ENCODE data around the gene UXS1. TPM values are rescaled to one million over a fixed set of nuclear protein-coding genes. Genes with fewer than 3 reads are reported as not detected.

Gene UXS1
- total and polyA plus RNA-seq, 9 of the 15 experiments (the other 6 are each of a cell fraction or from before 2014, with no cell fraction given), result 5.8 to 25.8 (median 15.0) TPM

DNA sequence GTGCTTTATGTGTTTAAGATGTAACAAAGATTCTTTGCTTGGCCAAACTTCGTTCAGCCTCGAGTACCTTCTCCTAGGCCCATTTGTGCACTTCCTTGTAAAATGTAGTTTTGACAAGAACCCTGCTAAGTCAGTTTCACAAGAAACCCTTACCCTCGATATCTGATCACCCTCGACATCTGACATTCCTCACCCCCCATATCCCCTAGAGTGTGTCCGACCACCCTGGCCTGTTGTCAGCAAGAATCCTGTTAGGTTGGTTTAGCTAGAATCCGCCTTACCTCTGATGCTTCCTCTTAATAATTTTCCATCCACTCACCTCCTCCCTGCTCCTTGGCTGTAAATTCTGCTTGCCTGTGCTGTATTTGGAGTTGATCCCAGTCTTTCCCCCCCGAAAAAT lies 85.3 kb downstream of the UXS1 start:
- 78% methylated on average over 7 of the region's 7 CpGs for WGBS (ENCODE audit: insufficient coverage, low coverage, missing lambda C conversion rate)
- no peak overlapping the region for H3K9ac ChIP-seq (ENCODE audit: insufficient read depth in 1 of 2, low read depth in 2 of 2, low read length in 2 of 2)
- ATAC-seq, result no peak
- no peak for FAIRE-seq
- no peak overlapping the region for H3K4me3 ChIP-seq
- in situ Hi-C loops (cut with MboI), result loop anchor here (10.0 kb wide), 1 partner anchor 436 kb away; no protein-coding TSS in a partner anchor
- no peaks in the 10 kb centered on the region for H3K9me1 ChIP-seq (ENCODE audit: control insufficient read depth, insufficient read depth, low read length)
- peaks cover 54% of the 10 kb centered on the region for H3K36me3 ChIP-seq (ENCODE audit: control insufficient read depth, insufficient read depth, low read length)
- no TSS peak for BruUV-seq (replicated peaks)
- DNase-seq (ENCODE audit: extremely low read depth in 1 of 4, low spot score in 3 of 4), result no peak
- 0 out of 5 replicates have a peak, but pooled peaks cover 0 to 3% of the 10 kb centered on the region in 2 experiments for H3K4me1 ChIP-seq (replicated peaks in 1 of 2; ENCODE audit: control insufficient read depth in 2 of 2, insufficient read depth in 2 of 2, low read length in 2 of 2)
- H3K9me3 ChIP-seq (replicated peaks; ENCODE audit: control insufficient read depth, insufficient read depth, low read depth, low read length), result no peaks in the 10 kb centered on the region
- no peaks in the 10 kb centered on the region for H3K27me3 ChIP-seq (ENCODE audit: control insufficient read depth in 2 of 2, insufficient read depth in 2 of 2, low read length in 2 of 2)
- CTCF ChIA-PET (ENCODE audit: low intra/inter-chr PET ratio), result no interaction called here
- no peak overlapping the region for H3K27ac ChIP-seq (ENCODE audit: extremely low read depth, low read depth, low read length)
- intact Hi-C loops (cut with micrococcal nuclease), result loop anchor here (5.0 kb wide), 1 partner anchor 99 kb away; no protein-coding TSS in a partner anchor
- no peak overlapping the region for H3K4me2 ChIP-seq (ENCODE audit: insufficient read depth, low read length)
- TF ChIP-seq JUNB (CRISPR knock-in tag; conservative IDR thresholded peaks at IDR 0.05) (no peak), NONO (IDR thresholded peaks at IDR 0.05; ENCODE audit: low read depth in 2 of 2, low read length in 1 of 2) (no peak), TCF7 (IDR thresholded peaks at IDR 0.05; ENCODE audit: borderline replicate concordance) (no peak), ZNF507 (tag; conservative IDR thresholded peaks at IDR 0.05) (no peak), ZNF143 (CRISPR knock-in tag; IDR thresholded peaks at IDR 0.05) (no peak), ZSCAN32 (CRISPR knock-in tag; IDR thresholded peaks at IDR 0.05) (no peak), ZNF785 (CRISPR knock-in tag; IDR thresholded peaks at IDR 0.05) (no peak)
- TF ChIP-seq, protein P1, sequence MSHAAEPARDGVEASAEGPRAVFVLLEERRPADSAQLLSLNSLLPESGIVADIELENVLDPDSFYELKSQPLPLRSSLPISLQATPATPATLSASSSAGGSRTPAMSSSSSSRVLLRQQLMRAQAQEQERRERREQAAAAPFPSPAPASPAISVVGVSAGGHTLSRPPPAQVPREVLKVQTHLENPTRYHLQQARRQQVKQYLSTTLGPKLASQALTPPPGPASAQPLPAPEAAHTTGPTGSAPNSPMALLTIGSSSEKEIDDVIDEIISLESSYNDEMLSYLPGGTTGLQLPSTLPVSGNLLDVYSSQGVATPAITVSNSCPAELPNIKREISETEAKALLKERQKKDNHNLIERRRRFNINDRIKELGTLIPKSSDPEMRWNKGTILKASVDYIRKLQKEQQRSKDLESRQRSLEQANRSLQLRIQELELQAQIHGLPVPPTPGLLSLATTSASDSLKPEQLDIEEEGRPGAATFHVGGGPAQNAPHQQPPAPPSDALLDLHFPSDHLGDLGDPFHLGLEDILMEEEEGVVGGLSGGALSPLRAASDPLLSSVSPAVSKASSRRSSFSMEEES (CRISPR knock-in tag; IDR thresholded peaks at IDR 0.05), result no peak
- POLR2A ChIA-PET, result interaction anchor here (0.6 to 0.7 kb wide), 2 partner anchors 93 to 201 kb away, joined by 3 read pairs; no protein-coding TSS in a partner anchor
- peaks cover 2% of the 10 kb centered on the region; the same call in 1 of the 2 replicates for H4K20me1 ChIP-seq (replicated peaks; ENCODE audit: control insufficient read depth, insufficient read depth, low read length)
- no peaks in the 10 kb centered on the region for H3K79me2 ChIP-seq (ENCODE audit: control insufficient read depth, insufficient read depth, low read length)
- no peak overlapping the region for H2AFZ ChIP-seq (ENCODE audit: low read depth, low read length)

Data from K562 (cell line).